Epithelial cell of alveolus of lung (primary cell): Measurements from ENCODE around the gene PIK3R5. TPM values are rescaled to one million over a fixed set of nuclear protein-coding genes. Genes with fewer than 3 reads are reported as not detected.

Experiments used
- total RNA-seq: library from RNA; depleted of rRNA; stranded (reverse); fragments of >200 nt; gene quantifications from 2 replicates; pipeline ENCODE4 v1.2.1, GENCODE V29; 2015

PIK3R5 gene
- 0.26 TPM in 1 of 2 replicates, not detected in the other for total RNA-seq

GRCh38 chr17:8965394-8966168 is at the start of gene PIK3R5:
Gene PIK3R5 (minus strand): TSS chr17:8965707. CDS start chr17:8911494, 54,213 bp downstream.

GRCh38 chr17:8867361-8867981 is 98.0 kb downstream of the PIK3R5 start, which contains the start of gene PIK3R6:
Gene PIK3R6 (minus strand): TSS chr17:8867674. CDS start chr17:8849794, 17,880 bp downstream.

Other genes starting within 250 kb of the PIK3R5 start
- 0.13 TPM in 1 of 2 replicates, not detected in the other for gene CCDC42, start 220.9 kb downstream of the PIK3R5 start, total RNA-seq
- not detected in 2 replicates for gene SPDYE4, start 207.2 kb downstream of the PIK3R5 start, total RNA-seq
- not detected in 2 replicates for gene MFSD6L, start 166.3 kb downstream of the PIK3R5 start, total RNA-seq
- not detected in 2 replicates for gene PIK3R6, start 98.0 kb downstream of the PIK3R5 start, total RNA-seq
- gene NTN1, start 55.8 kb upstream of the PIK3R5 start, total RNA-seq = 0.16 and 0.78 TPM in 2 replicates